ENCODE measurements around the gene FGFR1OP2. TPM values are rescaled to one million over a fixed set of nuclear protein-coding genes. Genes with fewer than 3 reads are reported as not detected.

The FGFR1OP2 gene
- total and polyA plus RNA-seq, 2 of the 4 experiments (the other 2 are of a cell fraction) = 26.7 to 31.0 TPM

DNA sequence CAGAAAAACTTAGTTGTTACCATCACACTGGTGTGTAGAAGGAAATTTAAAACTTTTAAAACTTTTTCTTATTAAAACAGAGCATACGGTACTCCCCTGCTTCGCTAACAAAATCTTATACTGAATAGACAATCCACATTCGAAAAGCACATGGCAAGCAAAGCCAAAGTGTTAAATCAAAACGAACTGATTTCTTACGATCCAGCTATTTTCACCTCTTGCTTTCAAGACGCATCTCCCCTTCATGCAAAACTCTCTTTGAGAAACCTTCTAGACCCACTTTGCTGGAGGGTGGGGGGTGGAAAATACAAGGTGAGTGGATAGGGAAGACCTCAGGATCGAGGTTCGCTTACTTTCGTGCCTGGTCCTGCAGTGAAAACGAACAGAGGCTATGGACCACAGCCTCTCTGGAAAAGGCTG lies 817 bp upstream of the FGFR1OP2 start:
- H3K27me3 ChIP-seq (ENCODE audit: control insufficient read depth, insufficient read depth, low read length) = no peaks in the 10 kb centered on the region
- POLR2A ChIA-PET (ENCODE audit: unreplicated experiment) = no interaction called here
- H3K79me1 ChIP-seq (ENCODE audit: low read depth in 1 of 2, low read length in 2 of 2) = peaks cover 9 to 45% of the 10 kb centered on the region in 2 experiments
- H3K56ac ChIP-seq (ENCODE audit: extremely low read depth, insufficient read depth, low read length) = peak overlapping the region; percentile 89
- H3K9me3 ChIP-seq (ENCODE audit: control insufficient read depth, insufficient read depth, low read length) = no peaks in the 10 kb centered on the region
- CTCF ChIA-PET = no interaction called here
- intact Hi-C loops (cut with micrococcal nuclease) = loop anchor here (5.0 kb wide), 1 partner anchor 75 kb away; the partner anchor contains the start of gene TM7SF3
- H2BK120ac ChIP-seq (ENCODE audit: low read depth, low read length) = peak overlapping the region; percentile 66
- no peaks in the 10 kb centered on the region for H3K36me3 ChIP-seq (ENCODE audit: control insufficient read depth, insufficient read depth, low read length)
- peak overlapping the region; percentile 44; the same call in 1 of the 3 replicates for H2BK15ac ChIP-seq (ENCODE audit: low read depth, low read length)
- peaks cover 20% of the 10 kb centered on the region; the same call in 1 of the 2 replicates for H4K20me1 ChIP-seq (ENCODE audit: insufficient read depth, low read length)
- H2BK5ac ChIP-seq (ENCODE audit: low read depth, low read length, poor library complexity, severe bottlenecking) = peak overlapping the region; percentile 58
- 0 out of 2 replicates have a peak overlapping the region, but pooled peaks have one; percentile 6 for H2BK20ac ChIP-seq (ENCODE audit: low read depth, low read length)
- dilution Hi-C loops (cut with HindIII; ENCODE audit: low sequenced_read_pairs, unreplicated experiment) = no loop called here
- peak overlapping the region; percentile 38 for H4K91ac ChIP-seq (ENCODE audit: insufficient read depth, low read depth, low read length)
- peak overlapping the region; percentile 97 for H3K23ac ChIP-seq (ENCODE audit: low read depth, low read length)
- WGBS, 2 experiments (ENCODE audit: extremely low coverage in 2 of 2, insufficient read length in 1 of 2) = 6% methylated on average over 6 of the region's 10 CpGs; no CpG with 5 or more reads in 1 of the 2 experiments
- TF ChIP-seq USF2 (IDR thresholded peaks at IDR 0.05; ENCODE audit: low read depth, low read length) (no peak), MXI1 (IDR thresholded peaks at IDR 0.05; ENCODE audit: borderline replicate concordance, low read depth, low read length) (peak; percentile 70)
- ATAC-seq (ENCODE audit: low read depth) (no peak), DNase-seq (no peak)
- H2AFZ ChIP-seq (replicated peaks; ENCODE audit: low read length, poor library complexity) = peak overlapping the region; percentile 99
- peak overlapping the region; percentile 8; the same call in 1 of the 2 replicates for H4K5ac ChIP-seq (ENCODE audit: low read depth, low read length)
- H3K4me2 ChIP-seq (ENCODE audit: low read depth, low read length) = peak overlapping the region; percentile 76
- peak overlapping the region; percentile 89 for H3K4me3 ChIP-seq (ENCODE audit: insufficient read depth, low read depth, low read length)
- H3K18ac ChIP-seq (ENCODE audit: low read depth, low read length) = peak overlapping the region; percentile 13; the same call in 1 of the 2 replicates
- H2AK9ac ChIP-seq (replicated peaks; ENCODE audit: low read depth, low read length, poor library complexity) = peak overlapping the region; percentile 90
- H4K8ac ChIP-seq (ENCODE audit: low read depth in 2 of 2, low read length in 2 of 2) = peak overlapping the region; percentile 64 to 82
- BruUV-seq (replicated peaks) = no TSS peak
- peak overlapping the region; percentile 99 for H3K4ac ChIP-seq (ENCODE audit: low read depth, low read length)
- peak overlapping the region; percentile 72 for H3K9ac ChIP-seq (ENCODE audit: low read depth, low read length)
- H3K4me1 ChIP-seq (ENCODE audit: control insufficient read depth, insufficient read depth, low read length) = peaks cover 2% of the 10 kb centered on the region
- in situ Hi-C loops (cut with MboI; ENCODE audit: low sequenced_read_pairs) = no loop called here
- H3K14ac ChIP-seq (replicated peaks; ENCODE audit: low read depth, low read length) = peak overlapping the region; percentile 97
- H2AK5ac ChIP-seq (ENCODE audit: low read depth, low read length) = peak overlapping the region; percentile 60
- H3K9me1 ChIP-seq (ENCODE audit: insufficient read depth, low read length) = no peaks in the 10 kb centered on the region; the same call in 1 of the 2 replicates
- H3K27ac ChIP-seq (ENCODE audit: insufficient read depth, low read length) = peak overlapping the region; percentile 48

All from IMR-90 (cell line).